ENCODE results near the gene ALG5. TPM values are rescaled to one million over a fixed set of nuclear protein-coding genes. Genes with fewer than 3 reads are reported as not detected.

ALG5 gene
- total and polyA plus RNA-seq, 2 of the 4 experiments (the other 2 are of a cell fraction): 19.4 to 21.9 TPM

DNA sequence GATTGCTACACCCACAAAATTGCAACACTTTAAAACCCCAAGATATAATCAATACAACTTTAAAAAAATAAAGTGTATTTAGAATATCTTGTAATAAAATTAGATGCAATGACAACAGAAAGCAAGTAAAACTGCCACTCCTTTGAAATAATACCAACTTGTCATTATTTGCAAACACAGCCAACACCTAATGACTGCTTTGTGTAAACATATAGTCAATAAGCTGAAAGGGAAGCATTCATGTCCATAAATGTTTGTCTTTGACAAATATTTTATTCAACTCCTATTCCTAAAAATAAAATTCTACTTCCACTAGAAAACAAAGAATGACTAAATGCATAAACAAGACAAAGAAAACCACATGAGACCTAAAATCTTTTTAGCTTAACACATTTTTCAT lies 85.7 kb downstream of the ALG5 start:
- no peak overlapping the region for H3K4ac ChIP-seq (ENCODE audit: low read depth, low read length)
- no peak overlapping the region for H2BK120ac ChIP-seq (ENCODE audit: low read depth, low read length)
- ChIA-PET CTCF (interaction anchor here (0.7 kb wide), 1 partner anchor 69 kb away, joined by 3 read pairs; no protein-coding TSS in a partner anchor), POLR2A (ENCODE audit: unreplicated experiment) (no interaction called here)
- in situ Hi-C loops (cut with MboI; ENCODE audit: low sequenced_read_pairs): no loop called here
- peaks cover 15% of the 10 kb centered on the region for H3K9me1 ChIP-seq (ENCODE audit: insufficient read depth, low read length)
- H2BK20ac ChIP-seq (ENCODE audit: low read depth, low read length): no peak overlapping the region
- H3K36me3 ChIP-seq (ENCODE audit: control insufficient read depth, insufficient read depth, low read length): no peaks in the 10 kb centered on the region
- ATAC-seq (ENCODE audit: low read depth) (no peak), DNase-seq (no peak)
- H3K18ac ChIP-seq (ENCODE audit: low read depth, low read length): no peak overlapping the region
- H3K56ac ChIP-seq (ENCODE audit: extremely low read depth, insufficient read depth, low read length): no peak overlapping the region
- no peak overlapping the region for H2AFZ ChIP-seq (replicated peaks; ENCODE audit: low read length, poor library complexity)
- H4K5ac ChIP-seq (ENCODE audit: low read depth, low read length): no peak overlapping the region
- no peak overlapping the region for H4K91ac ChIP-seq (ENCODE audit: insufficient read depth, low read depth, low read length)
- no peak overlapping the region for H3K9ac ChIP-seq (ENCODE audit: low read depth, low read length)
- H3K4me3 ChIP-seq (ENCODE audit: insufficient read depth, low read depth, low read length): no peak overlapping the region
- H2BK5ac ChIP-seq (ENCODE audit: low read depth, low read length, poor library complexity, severe bottlenecking): no peak overlapping the region
- H4K20me1 ChIP-seq (ENCODE audit: insufficient read depth, low read length): peaks cover 5% of the 10 kb centered on the region; the same call in 1 of the 2 replicates
- no peak overlapping the region for H3K14ac ChIP-seq (replicated peaks; ENCODE audit: low read depth, low read length)
- no peak overlapping the region for H4K8ac ChIP-seq (ENCODE audit: low read depth in 2 of 2, low read length in 2 of 2)
- H3K27ac ChIP-seq (ENCODE audit: insufficient read depth, low read length): no peak overlapping the region
- no peaks in the 10 kb centered on the region for H3K9me3 ChIP-seq (ENCODE audit: control insufficient read depth, insufficient read depth, low read length)
- no TSS peak for BruUV-seq (replicated peaks)
- H3K23ac ChIP-seq (ENCODE audit: low read depth, low read length): no peak overlapping the region
- no peak overlapping the region for H2BK15ac ChIP-seq (ENCODE audit: low read depth, low read length)
- H2AK5ac ChIP-seq (ENCODE audit: low read depth, low read length): no peak overlapping the region
- H3K4me2 ChIP-seq (ENCODE audit: low read depth, low read length): no peak overlapping the region
- H3K27me3 ChIP-seq (ENCODE audit: control insufficient read depth, insufficient read depth, low read length): no peaks in the 10 kb centered on the region
- peaks cover 7% of the 10 kb centered on the region for H3K4me1 ChIP-seq (ENCODE audit: control insufficient read depth, insufficient read depth, low read length)
- intact Hi-C loops (cut with micrococcal nuclease): no loop called here
- no peak overlapping the region for H2AK9ac ChIP-seq (replicated peaks; ENCODE audit: low read depth, low read length, poor library complexity)
- TF ChIP-seq, protein P1, sequence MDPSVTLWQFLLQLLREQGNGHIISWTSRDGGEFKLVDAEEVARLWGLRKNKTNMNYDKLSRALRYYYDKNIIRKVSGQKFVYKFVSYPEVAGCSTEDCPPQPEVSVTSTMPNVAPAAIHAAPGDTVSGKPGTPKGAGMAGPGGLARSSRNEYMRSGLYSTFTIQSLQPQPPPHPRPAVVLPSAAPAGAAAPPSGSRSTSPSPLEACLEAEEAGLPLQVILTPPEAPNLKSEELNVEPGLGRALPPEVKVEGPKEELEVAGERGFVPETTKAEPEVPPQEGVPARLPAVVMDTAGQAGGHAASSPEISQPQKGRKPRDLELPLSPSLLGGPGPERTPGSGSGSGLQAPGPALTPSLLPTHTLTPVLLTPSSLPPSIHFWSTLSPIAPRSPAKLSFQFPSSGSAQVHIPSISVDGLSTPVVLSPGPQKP (IDR thresholded peaks at IDR 0.05; ENCODE audit: borderline replicate concordance, low read depth, low read length): no peak
- TF ChIP-seq NFE2L2 (IDR thresholded peaks at IDR 0.05; ENCODE audit: low read depth, low read length) (no peak), BHLHE40 (IDR thresholded peaks at IDR 0.05; ENCODE audit: low read depth, low read length) (no peak), MXI1 (IDR thresholded peaks at IDR 0.05; ENCODE audit: borderline replicate concordance, low read depth, low read length) (no peak), FOS (IDR thresholded peaks at IDR 0.05; ENCODE audit: low read depth, low read length) (no peak)
- H3K79me1 ChIP-seq (ENCODE audit: low read depth in 1 of 2, low read length in 2 of 2): peaks cover 21 to 63% of the 10 kb centered on the region in 2 experiments
- dilution Hi-C loops (cut with HindIII; ENCODE audit: low sequenced_read_pairs, unreplicated experiment): no loop called here

All from IMR-90 (cell line).